Dermis blood vessel endothelial cell (primary cell): ENCODE measurements around the gene ZBTB24. TPM values are rescaled to one million over a fixed set of nuclear protein-coding genes. Genes with fewer than 3 reads are reported as not detected.

ENCODE experiments used
- total RNA-seq: library from RNA; depleted of rRNA; stranded (reverse); fragments of >200 nt; gene quantifications from 2 replicates; pipeline ENCODE4 v1.2.3, GENCODE V29; 2014

ZBTB24 gene
- total RNA-seq, 1 donor from 2014 or later = 7.5 TPM

Other genes with a start within 250 kb of the ZBTB24 start
- gene CD164, start 100.8 kb downstream of the ZBTB24 start, total RNA-seq = 115 and 135 TPM in 2 replicates
- 0.34 and 0.65 TPM in 2 replicates for gene PPIL6, start 42.6 kb downstream of the ZBTB24 start, total RNA-seq
- gene SMPD2, start 42.5 kb downstream of the ZBTB24 start, total RNA-seq = 9.9 and 12.6 TPM in 2 replicates
- gene MICAL1, start 27.4 kb downstream of the ZBTB24 start, total RNA-seq = 17.8 and 22.8 TPM in 2 replicates
- gene AK9, start 208.0 kb upstream of the ZBTB24 start, total RNA-seq = 2.9 and 13.1 TPM in 2 replicates
- gene FIG4, start 208.1 kb upstream of the ZBTB24 start, total RNA-seq = 11.6 and 13.6 TPM in 2 replicates